HUES48 (cell line): Measurements from ENCODE around the gene RPL31.
"Not testable (repeated sequence)": the region's sequence is repeated elsewhere in the genome, so short reads cannot be mapped to it uniquely, and the experiment has no call there.

ENCODE experiments used
- H3K27ac ChIP-seq: one replicate; pipeline ENCODE4 v1.7.0; 2013; ENCODE audit warnings: low read depth, low read length, inconsistent platforms
- H3K27me3 ChIP-seq: 2 replicates; pipeline ENCODE4 v1.6.1; 2013; ENCODE audit warnings: mild to moderate bottlenecking, low read length; ENCODE audit not compliant: control insufficient read depth, insufficient read depth
- H3K36me3 ChIP-seq: 2 replicates; pipeline ENCODE4 v1.6.1; 2013; ENCODE audit warnings: low read length; ENCODE audit not compliant: control insufficient read depth, insufficient read depth
- H3K4me1 ChIP-seq: 2 replicates; pipeline ENCODE4 v1.6.1; 2013; ENCODE audit warnings: mild to moderate bottlenecking, low read length; ENCODE audit not compliant: control insufficient read depth, insufficient read depth
- H3K4me3 ChIP-seq: 2 replicates; pipeline ENCODE4 v1.5.1; 2013; ENCODE audit warnings: mild to moderate bottlenecking, low read depth, low read length
- H3K9ac ChIP-seq: 2 replicates; pipeline ENCODE4 v1.6.1; 2013; ENCODE audit warnings: mild to moderate bottlenecking, low read depth, low read length, moderate library complexity
- H3K9me3 ChIP-seq: 2 replicates; pipeline ENCODE4 v1.6.1; 2013; ENCODE audit warnings: low read length; ENCODE audit not compliant: control insufficient read depth, insufficient read depth

The RPL31 gene

DNA sequence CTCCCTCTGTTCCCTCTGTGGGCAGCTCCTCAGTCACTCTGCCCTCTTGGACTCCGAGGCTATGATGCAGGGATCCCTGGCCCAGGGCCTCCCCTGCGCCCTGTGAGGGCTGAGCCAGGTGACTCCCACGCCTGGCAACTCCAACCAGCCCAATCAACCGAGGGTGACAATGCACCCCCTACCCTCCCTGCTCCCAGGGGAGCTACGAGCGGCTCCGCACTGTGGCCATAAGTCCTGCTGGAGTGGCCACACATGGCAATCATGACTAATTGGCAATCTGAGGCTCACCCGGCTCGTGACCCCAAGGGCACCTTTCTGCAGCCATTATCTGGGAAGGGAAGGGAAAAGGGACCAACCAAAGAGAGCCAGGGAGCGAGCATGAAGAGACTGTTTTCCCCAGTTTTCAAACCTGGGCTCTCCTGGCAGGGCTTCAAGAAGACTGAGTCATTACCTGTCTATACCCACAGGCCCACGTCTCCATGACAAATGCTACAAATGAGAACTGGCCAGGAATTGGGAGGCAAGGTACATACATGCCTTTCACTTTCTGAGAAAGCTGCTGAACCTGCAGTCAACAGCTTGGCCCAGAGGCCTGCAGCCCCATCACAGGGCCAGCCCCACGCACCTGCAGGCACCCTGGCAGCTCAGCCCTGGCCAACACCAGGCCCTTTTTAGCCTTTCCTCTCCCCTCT is 45.1 kb downstream of the RPL31 start:
- no peaks in the 10 kb centered on the region for H3K27me3 ChIP-seq
- peaks cover 19% of the 10 kb centered on the region for H3K36me3 ChIP-seq
- H3K9me3 ChIP-seq = no peaks in the 10 kb centered on the region
- no peak overlapping the region for H3K27ac ChIP-seq
- H3K4me3 ChIP-seq = no peak overlapping the region
- peaks cover 4% of the 10 kb centered on the region; the same call in 1 of the 2 replicates for H3K4me1 ChIP-seq
- H3K9ac ChIP-seq = no peak overlapping the region

DNA sequence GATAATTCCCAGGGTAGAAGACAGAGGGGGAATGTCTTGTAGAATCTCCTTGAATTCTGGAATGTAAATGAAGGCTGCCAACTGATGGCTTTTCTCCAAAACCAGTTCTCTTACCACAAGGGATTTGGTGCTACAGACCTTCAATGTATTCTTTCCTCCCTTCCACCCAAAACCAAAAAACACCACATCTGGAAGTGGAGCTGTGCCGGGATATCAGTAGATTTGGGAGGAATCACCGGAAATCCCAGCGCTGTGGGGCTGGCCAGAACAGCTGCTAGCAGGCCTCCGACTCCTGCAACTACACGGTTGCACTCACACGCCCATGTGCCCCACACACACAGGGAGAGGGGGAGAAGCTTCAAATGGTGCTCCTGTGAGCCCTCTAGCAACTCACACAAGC is 45.7 kb downstream of the RPL31 start:
- H3K4me3 ChIP-seq = no peak overlapping the region
- H3K36me3 ChIP-seq = peaks cover 19% of the 10 kb centered on the region
- H3K4me1 ChIP-seq = peaks cover 4% of the 10 kb centered on the region; the same call in 1 of the 2 replicates
- H3K9ac ChIP-seq = no peak overlapping the region; the same call in 1 of the 2 replicates
- H3K9me3 ChIP-seq = no peaks in the 10 kb centered on the region
- no peak overlapping the region for H3K27ac ChIP-seq
- H3K27me3 ChIP-seq = no peaks in the 10 kb centered on the region

DNA sequence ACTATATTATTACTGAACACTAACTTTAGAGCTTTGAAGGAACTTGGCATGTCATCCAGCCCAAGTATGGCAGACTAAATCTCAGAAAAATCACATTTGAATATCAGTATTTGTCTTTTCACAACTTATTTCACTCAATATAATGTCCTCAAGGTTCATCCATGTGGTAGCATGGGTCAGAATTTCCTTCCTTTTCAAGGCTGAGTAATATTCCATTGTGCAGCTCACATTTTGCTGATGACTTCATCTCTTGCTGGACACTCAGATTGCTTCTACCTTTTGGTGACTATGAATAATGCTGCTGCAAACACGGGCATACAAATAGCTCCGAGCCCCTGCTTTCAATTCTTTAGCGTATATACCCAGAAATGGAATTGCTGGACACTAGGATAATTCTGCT is 46.7 kb downstream of the RPL31 start:
- Histone ChIP-seq H3K27ac (no peak overlapping the region), H3K9me3 (no peaks in the 10 kb centered on the region), H3K27me3 (no peaks in the 10 kb centered on the region), H3K9ac (no peak overlapping the region), H3K36me3 (peaks cover 22% of the 10 kb centered on the region), H3K4me3 (no peak overlapping the region), H3K4me1 (peaks cover 4% of the 10 kb centered on the region; the same call in 1 of the 2 replicates)

DNA sequence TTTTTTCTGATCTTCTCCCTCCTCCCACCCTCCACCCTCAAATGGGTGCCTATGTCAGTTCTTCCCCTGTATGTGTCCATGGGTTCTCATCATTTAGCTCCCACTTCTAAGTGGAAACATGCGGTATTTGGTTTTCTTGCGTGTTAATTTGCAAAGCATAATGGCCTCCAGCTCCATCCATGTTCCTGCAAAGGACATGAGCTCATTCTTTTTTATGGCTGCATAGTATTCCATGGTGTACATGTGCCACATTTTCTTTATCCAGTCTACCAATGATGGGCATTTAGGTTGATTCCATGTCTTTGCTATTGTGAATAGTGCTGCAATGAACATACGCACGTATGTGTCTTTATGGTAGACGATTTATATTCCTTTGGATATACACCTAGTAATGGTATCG is 48.8 kb downstream of the RPL31 start:
- H3K36me3 ChIP-seq = peaks cover 22% of the 10 kb centered on the region
- not testable (repeated sequence) for H3K27me3 ChIP-seq, H3K9ac ChIP-seq

DNA sequence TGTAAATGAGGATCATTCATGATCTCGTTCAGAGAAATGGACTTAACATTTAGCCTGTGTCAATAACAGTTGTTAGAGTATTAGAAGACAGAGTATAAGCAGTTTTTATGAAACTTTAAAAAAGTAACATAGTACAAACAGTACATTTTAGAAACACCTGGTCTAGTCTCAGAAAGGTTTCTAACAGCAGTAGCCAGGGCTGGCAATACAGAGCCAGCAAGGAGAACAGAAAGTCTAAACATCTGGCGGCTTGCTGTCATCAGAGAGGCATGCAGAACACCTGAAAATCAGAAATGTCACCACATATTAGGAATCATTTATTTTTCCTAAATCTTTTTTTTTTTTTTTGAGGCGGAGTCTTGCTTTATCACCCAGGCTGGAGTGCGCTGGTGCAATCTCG is 50.1 kb downstream of the RPL31 start:
- Histone ChIP-seq H3K4me1 (peaks cover 4% of the 10 kb centered on the region; the same call in 1 of the 2 replicates), H3K9me3 (no peaks in the 10 kb centered on the region), H3K36me3 (peaks cover 25% of the 10 kb centered on the region), H3K9ac (no peak overlapping the region), H3K27ac (no peak overlapping the region), H3K4me3 (no peak overlapping the region), H3K27me3 (no peaks in the 10 kb centered on the region)

More for the DNA sequence above, 48.8 kb downstream of the RPL31 start:
- H3K4me3 ChIP-seq, H3K27ac ChIP-seq, H3K9me3 ChIP-seq, H3K4me1 ChIP-seq: not testable (repeated sequence)

DNA sequence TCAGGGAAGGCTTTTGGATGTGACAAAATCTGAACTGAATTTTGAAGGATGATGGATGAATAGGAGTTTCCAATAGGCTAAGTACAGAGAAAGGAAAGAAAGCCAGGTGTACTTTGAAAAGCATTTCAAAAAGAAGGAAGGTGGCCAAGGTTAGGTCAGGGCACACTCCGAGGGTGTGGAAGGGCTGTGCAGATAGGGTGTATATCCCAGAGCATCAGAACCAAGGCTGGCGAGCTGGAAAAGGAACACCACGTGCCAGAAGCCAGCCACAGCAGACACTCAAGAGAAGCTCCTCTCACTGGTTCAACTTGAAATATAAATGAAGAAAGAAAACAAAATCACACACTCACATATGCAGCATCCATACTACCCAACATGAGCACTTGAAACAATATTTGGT is 51.0 kb downstream of the RPL31 start:
- peaks cover 25% of the 10 kb centered on the region for H3K36me3 ChIP-seq
- H3K9ac ChIP-seq = no peak overlapping the region
- H3K4me1 ChIP-seq = no peaks in the 10 kb centered on the region
- H3K27ac ChIP-seq = no peak overlapping the region
- H3K4me3 ChIP-seq = no peak overlapping the region
- H3K27me3 ChIP-seq = no peaks in the 10 kb centered on the region
- no peaks in the 10 kb centered on the region for H3K9me3 ChIP-seq
